Cerebellar nuclear complex (tissue), 1 donor: ENCODE data around the gene DPP6.
"Not testable (repeated sequence)": the region's sequence is repeated elsewhere in the genome, so short reads cannot be mapped to it uniquely, and the experiment has no call there.

Source experiments
- DNase-seq, 2 experiments: peaks; one replicate each; lab custom pipeline; 2025; lab: John Stamatoyannopoulos, UW

DPP6 gene

DNA sequence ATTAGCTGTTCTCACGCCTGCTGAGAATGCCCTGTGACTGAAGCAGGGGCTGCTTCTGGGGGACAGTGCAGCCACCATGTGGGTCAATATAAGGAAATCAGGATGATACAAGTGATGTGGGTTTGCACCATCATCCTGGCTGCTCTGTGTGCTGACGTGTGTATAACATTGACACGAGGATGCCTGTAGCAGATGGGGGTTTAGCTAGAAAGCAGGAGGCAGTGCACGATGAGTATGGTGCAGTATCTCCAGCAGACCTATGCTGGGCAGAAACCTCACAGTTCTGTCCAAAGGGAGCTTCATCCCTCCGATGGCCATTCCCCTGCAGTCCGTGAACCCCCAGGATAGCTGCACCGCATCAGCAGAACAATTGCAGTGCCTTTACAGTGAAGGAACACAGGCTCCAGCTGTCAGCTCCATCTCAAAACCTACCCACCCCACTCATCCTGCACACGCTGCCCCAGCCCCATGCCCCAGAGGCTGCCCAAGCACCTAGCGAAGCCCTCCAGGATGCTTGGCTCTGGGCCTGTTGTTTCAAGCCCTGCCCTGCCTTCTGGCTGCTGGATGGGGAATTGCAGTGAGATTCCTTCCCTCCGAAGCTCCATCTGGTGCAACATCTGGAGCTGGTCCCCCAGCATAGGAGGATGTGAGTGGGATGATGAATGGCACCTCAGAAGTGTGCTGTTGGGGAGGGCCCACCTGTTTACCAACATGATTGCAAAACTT lies 96.8 kb downstream of the DPP6 start:
- not testable (repeated sequence) for DNase-seq

DNA sequence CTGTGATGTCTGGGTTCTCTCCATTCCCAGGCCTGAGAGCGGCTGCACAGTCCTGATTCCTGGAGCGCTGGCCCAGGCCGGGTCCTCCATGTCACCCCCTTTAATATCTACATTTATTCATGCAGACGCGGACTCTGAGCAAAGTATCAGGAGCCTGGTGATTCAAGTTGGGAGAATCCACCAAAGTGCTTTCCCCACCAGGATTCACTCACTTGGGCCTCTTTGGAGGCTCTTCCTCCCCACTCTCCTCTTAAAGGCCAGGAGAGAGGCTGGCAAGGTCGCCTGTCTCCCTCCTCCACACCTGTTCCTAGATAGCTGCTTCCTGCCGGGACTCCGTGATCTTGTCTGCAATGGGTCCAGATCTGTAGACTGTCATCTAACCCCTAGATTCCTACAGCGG lies 98.5 kb downstream of the DPP6 start:
- DNase-seq: not testable (repeated sequence)

DNA sequence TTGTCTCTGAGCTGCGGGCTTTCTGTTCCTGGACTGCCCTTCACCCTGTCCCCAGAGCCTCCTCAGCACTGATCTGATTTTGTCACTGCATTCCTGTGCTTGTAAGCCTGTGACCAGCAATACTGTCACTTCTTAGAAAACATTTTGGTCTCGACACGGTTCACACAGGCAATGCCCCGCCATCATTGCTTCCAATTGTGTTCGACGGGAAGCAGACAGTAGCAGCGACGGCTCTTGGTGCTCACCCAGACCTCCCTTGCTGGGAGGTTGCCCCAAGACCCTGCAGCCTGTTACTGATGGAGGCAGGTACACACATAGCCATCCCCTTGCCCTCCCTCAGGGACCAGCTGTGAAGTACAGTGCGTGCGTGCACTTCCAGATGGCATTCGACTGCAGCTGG lies 99.1 kb downstream of the DPP6 start:
- not testable (repeated sequence) for DNase-seq

DNA sequence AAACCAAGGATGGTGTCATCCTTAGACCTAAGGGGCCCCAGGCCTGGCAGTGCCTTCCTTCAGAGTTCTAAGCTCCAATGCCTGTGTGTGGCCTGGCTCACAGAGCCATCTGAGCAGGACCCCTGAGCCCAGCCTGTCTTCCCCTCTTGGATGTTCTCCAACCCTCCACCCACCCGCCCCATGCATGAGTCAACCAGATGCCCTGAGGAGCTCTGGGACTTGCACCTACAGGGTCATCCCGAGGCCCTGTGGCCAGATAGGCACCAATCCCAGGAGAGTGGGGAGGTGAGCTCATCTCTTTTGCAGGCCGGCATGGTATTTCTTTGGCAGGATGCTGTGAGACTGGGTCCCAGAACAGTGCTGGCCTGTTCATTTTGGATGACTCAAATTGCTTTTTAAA lies 103.7 kb downstream of the DPP6 start:
- not testable (repeated sequence) for DNase-seq

DNA sequence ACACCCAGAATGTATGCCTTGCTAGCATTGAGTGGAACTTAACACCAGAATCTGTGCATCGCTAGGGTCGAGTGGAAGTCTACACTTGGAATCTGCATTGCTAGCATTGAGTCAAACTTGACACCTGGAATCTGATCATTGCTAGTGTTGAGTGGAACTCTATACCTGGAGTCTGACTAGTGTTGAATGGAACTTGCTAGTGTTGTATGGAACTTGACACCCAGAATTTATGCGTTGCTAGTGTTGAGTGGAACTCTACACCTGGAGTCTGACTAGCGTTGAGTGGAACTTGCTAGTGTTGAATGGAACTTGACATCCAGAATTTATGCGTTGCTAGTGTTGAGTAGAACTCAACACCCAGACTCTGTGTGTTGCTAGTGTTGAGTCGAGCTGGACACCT lies 110.7 kb downstream of the DPP6 start:
- DNase-seq: not testable (repeated sequence)

DNA sequence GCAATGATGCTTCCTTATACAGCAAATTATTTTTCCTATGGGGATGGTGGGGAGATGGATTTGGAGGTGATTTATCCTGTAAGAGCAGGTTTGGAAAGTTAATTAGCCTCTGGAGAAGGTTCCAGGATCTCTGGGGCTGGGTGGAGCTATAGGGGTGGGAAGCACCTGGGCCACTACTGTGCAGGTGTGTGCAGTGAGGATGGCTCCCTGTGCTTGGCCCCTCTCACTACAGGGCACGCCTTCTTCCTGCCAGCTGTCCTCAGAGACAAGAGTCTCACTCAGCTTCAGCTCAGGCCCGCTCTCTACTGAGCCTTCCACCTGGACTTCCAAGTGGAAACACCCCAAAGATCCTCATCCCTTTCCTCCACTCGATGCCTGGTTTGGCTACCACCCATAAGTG lies 111.4 kb downstream of the DPP6 start:
- DNase-seq: not testable (repeated sequence)

DNA sequence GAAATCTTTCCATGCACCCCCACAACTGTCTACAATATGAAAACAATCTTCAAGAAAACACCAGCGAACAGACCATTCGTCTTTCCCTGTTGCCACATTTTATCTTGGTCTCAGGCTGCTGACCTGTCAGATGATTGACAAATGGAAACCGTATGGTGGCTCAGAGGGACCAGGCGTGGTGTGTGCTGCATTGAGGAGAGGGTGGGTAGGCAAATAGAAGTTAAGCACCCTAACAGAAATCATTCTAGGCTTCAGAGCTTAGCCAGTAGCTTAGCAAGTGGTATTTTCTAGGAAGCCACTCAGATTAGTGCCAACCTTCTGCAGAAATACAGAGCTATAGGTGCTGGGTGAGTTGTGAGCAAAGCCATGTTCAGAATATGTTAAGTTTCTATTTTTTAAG lies 114.9 kb downstream of the DPP6 start:
- DNase-seq: no peak

DNA sequence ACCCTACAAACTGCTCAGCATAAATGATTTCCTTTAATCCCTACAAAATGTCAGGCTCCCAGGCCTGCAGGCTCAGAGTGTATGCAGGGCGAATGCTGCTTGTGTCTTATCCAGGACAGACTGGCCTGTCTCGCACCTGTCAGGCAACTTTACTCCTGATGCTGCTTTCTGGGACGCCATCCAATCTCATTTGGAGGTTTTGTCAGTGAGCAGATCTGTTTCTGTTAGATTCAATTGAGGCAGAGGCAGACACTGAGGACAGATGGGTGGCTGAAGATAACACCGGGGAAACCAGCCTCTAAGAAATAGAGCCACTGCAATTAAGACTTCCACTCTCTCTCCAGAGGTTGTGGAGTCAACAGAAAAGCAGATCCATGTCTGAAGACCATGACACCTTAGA lies 115.6 kb downstream of the DPP6 start:
- peak in 1 of 2 experiments; percentile 88 for DNase-seq

DNA sequence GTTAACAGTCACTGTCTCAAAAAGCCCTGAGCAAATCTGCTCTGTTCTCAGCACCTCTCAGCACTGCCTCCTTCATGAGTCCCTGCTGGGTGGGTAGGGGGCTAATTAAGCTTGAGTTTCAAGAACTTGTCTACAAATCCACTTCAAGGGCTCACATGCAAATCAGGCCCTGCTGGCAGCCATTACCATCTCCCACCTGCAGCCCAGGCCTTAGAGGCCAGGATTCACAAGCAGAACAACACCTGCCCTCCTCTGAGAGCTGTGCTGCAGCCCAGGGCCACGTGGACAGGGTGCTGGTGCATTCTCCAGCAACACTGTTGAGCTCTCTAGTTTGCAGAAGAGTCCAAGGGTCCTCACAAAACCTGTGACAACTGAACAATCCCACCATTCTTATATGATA lies 119.2 kb downstream of the DPP6 start:
- no peak for DNase-seq

DNA sequence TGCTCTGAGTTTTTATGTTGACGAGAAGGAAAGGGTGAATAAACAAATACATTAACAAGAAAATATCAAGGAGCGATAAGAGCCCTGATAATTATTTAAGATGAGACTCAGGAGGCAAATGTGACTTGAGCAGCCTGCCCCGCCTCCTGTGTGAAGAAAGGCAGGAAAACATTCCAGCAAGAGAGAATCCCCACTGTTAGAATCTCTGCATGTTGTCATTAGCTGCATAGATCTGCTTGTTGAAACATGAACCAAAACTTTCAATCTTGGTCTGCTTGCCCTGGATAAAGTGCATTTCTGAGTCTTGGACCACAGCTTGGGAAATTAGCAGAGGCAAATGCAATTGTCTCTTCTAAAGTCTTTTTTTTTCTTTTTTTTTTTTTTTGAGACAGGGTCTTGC lies 120.0 kb downstream of the DPP6 start:
- DNase-seq: no peak

DNA sequence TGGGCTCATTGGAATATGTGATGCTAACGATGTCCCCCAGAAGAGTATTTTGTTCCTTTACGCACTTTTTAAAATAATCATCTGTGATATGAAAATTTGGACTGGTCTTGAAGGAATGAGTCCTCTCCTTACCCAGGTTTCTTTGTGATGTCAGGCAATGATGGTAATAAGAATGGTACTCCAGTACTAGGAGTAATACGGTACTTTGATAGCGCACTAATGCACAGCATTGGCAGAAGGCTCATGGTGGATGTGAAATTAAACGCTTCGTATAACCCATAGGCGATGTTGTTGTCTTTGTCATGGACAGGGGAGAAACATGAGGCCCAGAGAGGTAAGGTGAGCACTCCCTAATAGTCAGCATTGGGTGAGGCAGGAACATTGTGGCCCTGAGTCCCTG lies 125.4 kb downstream of the DPP6 start:
- no peak for DNase-seq

DNA sequence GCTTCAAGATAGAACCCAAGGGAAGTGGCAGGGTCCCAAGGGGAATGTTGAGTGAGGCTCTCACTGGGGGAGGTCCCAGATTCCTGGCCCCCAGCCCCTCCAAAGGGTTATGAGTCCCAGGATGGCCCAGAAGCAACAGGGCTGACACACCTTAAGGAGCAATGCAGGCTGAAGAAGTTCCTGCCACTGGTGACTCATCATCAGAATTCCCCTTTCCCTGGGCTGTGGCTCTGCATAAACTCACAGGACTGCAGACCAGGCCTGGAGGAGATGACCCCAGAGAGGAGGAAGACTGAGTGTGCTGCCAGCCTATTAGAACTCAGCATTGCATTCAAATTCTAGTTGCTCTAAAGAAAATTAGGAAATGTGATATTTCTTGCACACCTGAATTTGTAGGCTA lies 126.7 kb downstream of the DPP6 start:
- no peak for DNase-seq

DNA sequence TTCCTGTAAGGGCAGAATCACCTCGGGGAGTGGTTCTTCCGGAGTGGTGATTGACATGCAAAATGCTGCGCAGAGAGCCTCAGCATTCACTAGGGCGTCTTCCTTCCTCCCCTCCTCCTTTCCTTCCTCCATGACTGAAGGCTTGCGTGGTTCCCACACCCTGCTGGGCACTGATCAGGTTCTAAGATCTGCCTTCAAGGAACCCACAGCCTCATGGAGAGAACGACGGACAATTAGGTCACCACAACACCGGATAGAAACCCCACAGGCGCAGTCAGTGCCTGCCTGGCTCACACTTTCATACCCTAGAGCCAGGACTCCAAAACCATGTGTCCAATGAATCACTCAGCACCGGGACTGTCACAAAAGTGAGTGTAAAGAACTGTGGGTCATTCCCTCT lies 131.3 kb downstream of the DPP6 start:
- no peak for DNase-seq

DNA sequence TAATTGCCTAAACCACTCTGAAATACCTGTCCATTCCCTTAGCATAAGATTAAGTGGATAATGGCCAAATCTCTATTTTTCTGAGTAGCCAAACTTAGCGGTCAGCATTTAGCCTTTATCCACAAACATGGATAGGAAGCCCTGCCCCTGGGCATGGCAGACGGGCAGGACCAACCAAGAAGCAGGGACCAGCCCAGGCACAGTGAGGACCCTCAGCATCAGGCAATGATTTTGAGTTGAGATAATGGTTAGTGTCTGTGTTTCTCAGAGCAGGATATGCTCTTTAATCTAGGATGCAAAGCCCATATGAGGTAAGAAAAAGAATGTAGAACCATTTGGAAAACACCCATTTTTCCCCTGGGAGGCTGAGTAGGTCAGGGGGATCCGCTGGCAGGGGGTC lies 131.7 kb downstream of the DPP6 start:
- DNase-seq: no peak

DNA sequence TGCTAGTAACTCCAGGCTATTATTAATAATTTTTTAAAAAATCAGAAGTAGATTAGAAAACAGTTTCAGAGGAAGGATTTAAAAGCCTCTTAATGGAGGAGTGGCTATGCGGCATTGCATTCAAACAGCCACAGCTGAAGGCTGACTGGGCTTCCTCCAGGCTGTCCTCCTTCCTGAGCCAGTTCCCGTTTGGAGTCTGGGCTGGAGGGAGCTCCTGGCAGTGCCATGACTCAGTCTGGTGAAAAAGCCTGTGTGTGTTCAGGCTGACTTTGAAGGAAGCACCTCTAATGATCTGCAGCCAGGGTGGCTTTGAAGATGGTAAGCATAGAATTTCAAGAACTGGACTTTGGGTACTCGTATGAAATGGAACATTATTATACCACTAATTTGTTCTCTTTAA lies 134.6 kb downstream of the DPP6 start:
- no peak for DNase-seq

DNA sequence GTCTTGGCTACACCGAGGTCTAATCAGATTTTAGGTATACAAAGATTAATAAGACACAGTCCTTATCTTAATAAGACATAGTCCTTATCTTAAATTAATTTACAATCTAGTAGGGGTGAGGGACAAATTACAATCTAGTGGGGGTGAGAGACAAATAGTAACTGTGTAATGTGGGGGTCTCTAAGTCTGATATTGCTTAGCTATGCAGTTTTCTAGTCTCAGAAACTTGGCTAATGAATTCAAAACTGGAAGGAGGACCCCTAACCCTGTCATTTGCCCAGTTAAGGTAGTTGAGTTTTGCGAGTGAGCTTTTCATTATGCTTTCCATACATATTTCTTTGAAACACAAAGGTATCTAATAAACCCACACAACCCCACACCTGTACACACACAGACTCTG lies 136.1 kb downstream of the DPP6 start:
- no peak for DNase-seq

DNA sequence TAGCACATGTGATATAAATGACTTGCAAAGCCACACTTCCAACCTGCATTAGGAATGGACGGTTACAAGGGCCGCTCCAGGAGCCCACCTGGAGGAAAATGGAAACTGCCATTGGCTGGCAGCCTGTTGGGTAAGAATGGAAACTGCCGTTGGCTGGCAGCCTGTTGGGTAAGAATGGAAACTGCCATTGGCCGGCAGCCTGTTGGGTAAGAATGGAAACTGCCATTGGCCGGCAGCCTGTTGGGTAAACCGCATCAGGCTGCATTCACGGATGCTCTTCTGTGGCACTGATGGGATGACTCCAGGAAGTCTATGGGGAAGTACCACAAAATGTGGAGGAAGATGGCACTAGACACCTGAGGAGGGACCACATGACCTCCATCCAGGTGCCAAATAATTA lies 143.1 kb downstream of the DPP6 start:
- DNase-seq: no peak

DNA sequence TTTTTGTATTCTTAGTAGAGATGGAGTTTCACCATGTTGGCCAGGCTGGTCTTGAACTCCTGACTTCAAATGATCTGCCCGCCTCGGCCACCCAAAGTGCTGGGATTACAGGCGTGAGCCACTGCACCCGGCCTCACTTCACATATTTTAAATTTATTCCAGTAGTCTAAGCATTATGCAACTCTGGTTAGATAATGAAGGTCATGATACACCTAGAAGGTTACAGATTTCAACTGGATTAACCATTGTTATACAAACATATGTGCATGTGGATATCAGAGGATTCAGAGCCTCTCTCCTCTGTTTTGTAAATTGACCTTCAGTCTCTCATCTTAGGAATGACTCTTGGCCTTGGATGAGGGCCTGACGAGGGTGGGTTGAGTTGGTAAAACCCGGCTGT lies 146.3 kb downstream of the DPP6 start:
- no peak for DNase-seq

DNA sequence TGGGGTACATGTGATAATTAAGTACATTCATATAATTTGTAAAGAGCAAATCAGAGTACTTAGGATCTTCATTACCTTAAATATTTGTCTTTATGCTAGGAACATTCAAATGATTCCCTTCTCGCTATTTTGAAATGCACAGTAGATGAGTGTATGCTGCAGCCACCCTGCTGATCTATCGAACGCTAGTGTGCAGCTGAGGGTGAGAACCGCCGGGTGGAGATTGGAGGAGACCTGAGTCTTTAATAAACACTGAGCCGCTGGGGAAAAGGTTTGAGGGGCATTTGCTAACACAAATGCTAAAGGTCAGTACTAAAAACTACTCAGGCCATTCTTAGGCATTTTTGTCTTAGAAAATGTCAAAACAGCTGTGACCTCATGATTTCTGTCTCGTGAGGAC lies 148.0 kb downstream of the DPP6 start:
- no peak for DNase-seq

DNA sequence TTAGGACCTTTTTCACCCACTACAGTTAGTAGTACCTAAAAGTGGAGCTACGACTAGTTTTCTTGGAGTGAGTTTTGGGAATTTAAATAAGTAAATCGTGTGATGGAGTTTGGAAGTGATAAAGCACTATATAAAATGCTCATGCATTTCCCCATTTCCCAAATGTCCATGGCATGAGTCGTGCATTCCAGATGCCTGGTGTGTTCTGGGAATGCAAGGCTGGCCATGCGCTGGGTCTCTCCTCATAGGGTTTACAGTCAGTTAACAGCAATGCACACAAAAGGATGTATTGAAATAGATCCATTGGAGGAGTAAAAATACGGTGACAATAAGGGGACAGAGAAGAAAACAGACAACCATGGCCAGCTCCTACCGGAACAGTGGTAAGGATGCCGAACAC lies 149.8 kb downstream of the DPP6 start:
- no peak for DNase-seq

DNA sequence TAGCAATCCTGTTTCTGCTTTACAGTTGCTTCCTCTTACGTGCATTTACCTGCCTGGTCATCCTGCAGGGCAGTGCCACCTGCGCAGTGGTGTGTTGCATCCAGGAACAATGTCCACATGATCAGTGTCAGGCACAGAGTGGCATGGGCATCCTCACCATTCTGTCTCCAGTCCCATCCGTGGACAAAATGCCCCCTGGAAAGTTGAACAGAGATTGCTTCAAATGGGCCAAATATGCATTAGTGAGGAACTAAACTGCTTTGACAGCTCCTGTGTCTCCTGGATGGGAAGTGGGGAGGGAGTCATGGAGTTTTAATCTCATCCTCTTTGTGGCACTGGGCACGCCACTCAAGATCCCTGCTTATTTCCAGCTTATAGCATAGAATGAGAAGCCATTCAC lies 151.8 kb downstream of the DPP6 start:
- DNase-seq: peak; percentile 71 to 76

DNA sequence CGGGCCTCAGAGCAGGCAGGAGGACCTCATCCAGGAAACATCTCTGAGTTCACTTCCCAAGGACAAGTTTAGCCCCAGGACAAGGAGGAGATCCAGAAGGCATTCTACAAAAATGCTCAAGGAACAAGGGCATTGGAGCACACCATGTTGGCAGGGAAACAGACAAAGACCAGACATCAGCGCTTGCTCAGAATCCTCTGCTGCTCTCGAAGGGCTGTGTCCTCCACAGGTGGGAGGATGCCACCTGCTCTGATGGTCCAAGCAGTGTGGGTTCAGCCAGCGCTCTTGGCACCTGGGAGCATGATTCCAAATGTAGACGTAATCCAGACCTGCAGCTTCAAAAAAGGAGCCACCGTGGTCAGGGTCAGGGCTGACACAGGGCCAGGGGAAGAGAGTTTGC lies 160.7 kb downstream of the DPP6 start:
- peak; percentile 50 to 77 for DNase-seq

DNA sequence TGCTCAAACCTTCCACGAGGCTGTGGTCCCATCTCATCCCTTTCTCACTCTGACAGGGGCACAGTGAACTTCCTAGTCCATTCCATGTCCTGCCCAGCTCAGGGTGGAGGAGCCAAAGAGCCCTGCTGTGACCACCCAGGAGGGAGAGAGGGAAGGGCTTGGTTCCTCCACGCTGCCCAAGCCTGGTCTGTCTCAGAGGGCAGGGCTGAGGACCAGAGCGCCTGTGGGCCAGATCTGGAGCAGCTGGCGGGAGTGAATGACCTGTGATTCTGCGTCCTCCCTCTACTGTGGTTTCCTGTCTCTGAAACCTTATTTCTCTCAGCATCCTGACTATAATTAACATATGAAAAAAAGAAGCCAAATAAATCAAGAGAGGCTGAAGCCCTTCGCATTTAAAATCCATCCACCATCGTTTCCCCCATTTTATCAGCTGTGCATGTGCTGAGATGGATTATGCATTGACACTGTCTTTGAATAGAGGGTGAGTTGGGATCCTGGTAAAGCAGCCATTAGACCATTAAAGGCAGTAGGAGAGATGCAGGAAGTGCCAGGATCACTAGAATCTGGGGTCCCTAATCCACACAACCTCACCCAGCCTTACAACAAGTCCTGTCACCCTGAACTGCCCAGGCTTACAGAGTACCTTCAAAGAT lies 165.6 kb downstream of the DPP6 start:
- no peak for DNase-seq

DNA sequence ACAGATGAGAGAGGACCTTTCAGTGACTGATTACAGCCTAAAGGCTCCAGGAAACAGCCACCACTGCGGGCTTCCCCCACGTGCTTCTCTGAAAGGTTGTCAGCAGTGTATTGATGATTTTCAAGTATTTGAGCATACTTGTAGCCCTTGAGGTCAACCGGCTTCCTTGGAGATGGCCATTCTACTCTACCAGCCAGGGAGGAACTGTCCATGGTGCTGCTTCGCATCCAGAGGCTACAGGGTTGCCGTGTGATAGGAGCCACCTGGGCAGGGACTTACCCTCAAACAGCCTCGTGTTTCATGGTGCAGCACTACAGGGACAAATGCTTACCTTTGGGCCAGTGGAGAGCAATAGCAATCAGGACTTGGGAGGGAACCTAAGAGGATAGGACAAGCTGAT lies 179.5 kb downstream of the DPP6 start:
- DNase-seq: no peak
